Heart right ventricle (tissue), 16 donors: ENCODE data around the gene ANKRD16. TPM values are rescaled to one million over a fixed set of nuclear protein-coding genes. Genes with fewer than 3 reads are reported as not detected.
A peak's percentile ranks its signal among the peaks of the same experiment; 100 is the strongest.

Experiments used
- ATAC-seq, 8 donors: fragments of 200-7000 bp; cut with Tn5 transposase; one replicate each; pipeline ENCODE4 v1.9.1; 2020; ENCODE audit warnings: mild to moderate bottlenecking in 8 of 8, moderate library complexity in 8 of 8, moderate number of reproducible peaks in 1 of 8
- DNase-seq, 2 donors: peaks; one replicate each; pipeline ENCODE4 v3.0.0-alpha.2; 2020
- H3K27ac ChIP-seq, 10 donors: fragments of 200-600 bp; sonication (generic) in 2 of 10; one replicate each; pipeline versions ENCODE4 v1.5.0 to v1.8.0; 2020 to 2022; ENCODE audit warnings: mild to moderate bottlenecking in 3 of 10
- H3K27me3 ChIP-seq, 7 donors: fragments of 200-600 bp; one replicate each; pipeline ENCODE4 v1.8.0; 2021 to 2022; ENCODE audit warnings: mild to moderate bottlenecking in 2 of 7
- H3K36me3 ChIP-seq, 9 donors: fragments of 200-600 bp; sonication (generic) in 1 of 9; one replicate each; pipeline versions ENCODE4 v1.5.0 to v1.8.0; 2020 to 2022; ENCODE audit warnings: mild to moderate bottlenecking in 2 of 9
- H3K4me1 ChIP-seq, 9 donors: fragments of 200-600 bp; sonication (generic) in 1 of 9; one replicate each; pipeline versions ENCODE4 v1.5.0 to v1.8.0; 2020 to 2022; ENCODE audit warnings: mild to moderate bottlenecking in 4 of 9
- H3K4me3 ChIP-seq, 10 donors: fragments of 200-600 bp; sonication (generic) in 2 of 10; one replicate each; pipeline versions ENCODE4 v1.5.0 to v1.8.0; 2020 to 2022; ENCODE audit warnings: mild to moderate bottlenecking in 7 of 10, moderate library complexity in 2 of 10
- H3K9me3 ChIP-seq, 11 donors: fragments of 200-600 bp in 10 of 11; sonication (generic) in 2 of 11; one replicate each; pipeline versions ENCODE4 v1.5.0 to v1.8.0; 2013 to 2022; ENCODE audit warnings: mild to moderate bottlenecking in 2 of 11, control low read depth in 1 of 11, moderate library complexity in 1 of 11
- WGBS, 2 donors: extraction: QIAGEN DNeasy Blood & Tissue Kit; methylation state at CpG; one replicate each; pipeline ENCODE4 v1.1.7; 2013; ENCODE audit warnings: inconsistent platforms in 1 of 2; 5-methylcytosine and 5-hydroxymethylcytosine counted together
- intact Hi-C, 10 donors: fragments of 100-400 bp; cut with DNase I; formaldehyde crosslinking; loops; one replicate each; pipeline versions ENCODE4 v1.11.1 to v1.14.2; 2022
- polyA plus RNA-seq, 2 donors: library from polyadenylated mRNA; stranded (reverse); fragments of 200-250 nt; gene quantifications; one replicate each; pipeline ENCODE4 v1.2.3, GENCODE V29; 2013
- total RNA-seq, 10 donors: library from RNA; stranded (reverse); fragmentation: NEBNext Ultra II Directional in 3 of 10; extraction: Animal tissue kit (Norgen Biotek cat#: 25700) in 3 of 10; gene quantifications; one replicate each; pipeline versions ENCODE4 v1.2.1 to v1.2.4, GENCODE V29; 2021 to 2023
- TF ChIP-seq, protein P1 (sequence below), 9 donors: fragments of 200-600 bp; sonication (generic) in 2 of 9; IDR thresholded peaks; one replicate each; pipeline versions ENCODE4 v1.5.0 to v1.8.0; 2021 to 2022; ENCODE audit warnings: antibody characterized with exemption in 9 of 9, mild to moderate bottlenecking in 5 of 9, moderate library complexity in 1 of 9
- donor health status: Arrhythmogenic right ventricular cardiomyopathy.
- donor health status: ischemic (EF 13 %, LVEDD 7.1; RV severe dilation, severe dysfunction).
- donor health status: healthy with polysubstance abuse.
- donor health status: DM: no; HTN: yes; CAD: no.
- donor health status: DM: no; HTN: no; CAD: no.
- donor health status: ischemic (EF 25% LVEDD 6.9; RV normal size, moderate dysfunction).
- donor health status: ischemic (EF 25% LVEDD 5.7; RV mildly dilated, moderate dysfunction).
- donor health status: healthy.
- donor health status: DM: yes; HTN: yes; CAD: no.
- donor health status: Ischemic cardiomyopathy.
- donor health status: ischemic (EF 35%, LVEDD 5.7; RV mildly dilated, moderate dysfunction).
- donor health status: nonischemic (EF 11% LVEDD 7.7; RV severe dilation, severe dysfunction).
- donor health status: DM: yes; HTN: yes; CAD: no.
- donor health status: PGD.
- donor health status: ischemic (EF 29% LVEDD 5.4; RV normal size, mild dysfunction).
- donor health status: nonischemic (EF 23%, LVEDD 6.1; RV moderate dilation, normal function).

The ANKRD16 gene
- total and polyA plus RNA-seq, 12 donors = 2.2 to 3.9 (median 3.4) TPM

GRCh38 chr10:5905854-5906507, 16.3 kb upstream of the ANKRD16 start:
- H3K27ac ChIP-seq = peak overlapping the region in 6 of 10 donors; percentile 5 to 55 (median 34)
- peak overlapping the region in 1 of 10 donors; percentile 2 for H3K4me3 ChIP-seq
- H3K9me3 ChIP-seq = no peaks in the 10 kb centered on the region
- WGBS, 2 donors = 57 to 67% methylated on average over 13 of the region's 13 CpGs
- ATAC-seq (peak; percentile 78 to 93 (median 82)), DNase-seq (peak; percentile 35 to 58)
- H3K36me3 ChIP-seq = peaks cover 0 to 73% (median 40%) of the 10 kb centered on the region in 9 donors
- peaks cover 3 to 39% (median 23%) of the 10 kb centered on the region in 9 donors for H3K4me1 ChIP-seq
- no peaks in the 10 kb centered on the region for H3K27me3 ChIP-seq
- TF ChIP-seq, protein P1, sequence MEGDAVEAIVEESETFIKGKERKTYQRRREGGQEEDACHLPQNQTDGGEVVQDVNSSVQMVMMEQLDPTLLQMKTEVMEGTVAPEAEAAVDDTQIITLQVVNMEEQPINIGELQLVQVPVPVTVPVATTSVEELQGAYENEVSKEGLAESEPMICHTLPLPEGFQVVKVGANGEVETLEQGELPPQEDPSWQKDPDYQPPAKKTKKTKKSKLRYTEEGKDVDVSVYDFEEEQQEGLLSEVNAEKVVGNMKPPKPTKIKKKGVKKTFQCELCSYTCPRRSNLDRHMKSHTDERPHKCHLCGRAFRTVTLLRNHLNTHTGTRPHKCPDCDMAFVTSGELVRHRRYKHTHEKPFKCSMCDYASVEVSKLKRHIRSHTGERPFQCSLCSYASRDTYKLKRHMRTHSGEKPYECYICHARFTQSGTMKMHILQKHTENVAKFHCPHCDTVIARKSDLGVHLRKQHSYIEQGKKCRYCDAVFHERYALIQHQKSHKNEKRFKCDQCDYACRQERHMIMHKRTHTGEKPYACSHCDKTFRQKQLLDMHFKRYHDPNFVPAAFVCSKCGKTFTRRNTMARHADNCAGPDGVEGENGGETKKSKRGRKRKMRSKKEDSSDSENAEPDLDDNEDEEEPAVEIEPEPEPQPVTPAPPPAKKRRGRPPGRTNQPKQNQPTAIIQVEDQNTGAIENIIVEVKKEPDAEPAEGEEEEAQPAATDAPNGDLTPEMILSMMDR (IDR thresholded peaks at IDR 0.05) = peak in 4 of 9 donors; percentile 11 to 40 (median 24)
- intact Hi-C loops = loop anchor here in 1 of 10 donors (10.0 kb wide), 1 partner anchor 69 kb away; the partner anchor contains the start of gene IL15RA

DNA sequence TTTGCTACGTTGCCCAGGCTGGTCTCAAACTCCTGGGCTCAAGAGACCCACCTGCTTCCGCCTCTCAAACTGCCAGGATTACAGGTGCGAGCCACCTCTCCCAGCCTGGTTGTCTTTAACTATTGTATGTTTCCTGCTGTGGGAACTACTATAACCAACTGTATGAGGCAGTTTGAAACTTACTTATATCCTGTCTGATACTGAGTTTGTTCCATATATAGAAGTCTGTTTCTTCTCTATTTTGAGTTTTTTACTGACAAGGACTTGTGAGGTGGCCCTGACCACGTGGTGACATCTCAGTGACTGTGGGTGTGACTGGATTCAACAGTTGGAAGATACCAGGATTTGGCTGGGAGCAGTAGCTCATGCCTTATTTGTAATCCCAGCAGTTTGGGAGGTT, 14.5 kb upstream of the ANKRD16 start:
- 56 to 64% methylated on average over 4 of the region's 4 CpGs for WGBS, 2 donors
- intact Hi-C loops = loop anchor here in 1 of 10 donors (10.0 kb wide), 1 partner anchor 71 kb away; the partner anchor contains the start of gene IL15RA
- Histone ChIP-seq H3K4me1 (peaks cover 3 to 31% (median 20%) of the 10 kb centered on the region in 9 donors), H3K36me3 (peaks cover 0 to 55% (median 23%) of the 10 kb centered on the region in 9 donors), H3K27me3 (no peaks in the 10 kb centered on the region), H3K27ac (peak overlapping the region in 5 of 10 donors; percentile 5 to 36 (median 19)), H3K4me3 (no peak overlapping the region), H3K9me3 (no peaks in the 10 kb centered on the region)
- TF ChIP-seq, protein P1 (IDR thresholded peaks at IDR 0.05) = no peak
- DNase-seq = no peak
- peak in 6 of 8 donors; percentile 13 to 74 (median 59) for ATAC-seq

- 79 to 91% methylated on average over 6 of the region's 6 CpGs for WGBS, 2 donors
- intact Hi-C loops = loop anchor here in 1 of 10 donors (10.0 kb wide), 1 partner anchor 71 kb away; the partner anchor contains the start of gene IL15RA
- DNase-seq (no peak), ATAC-seq (no peak)
- peaks cover 0 to 51% (median 16%) of the 10 kb centered on the region in 9 donors for H3K36me3 ChIP-seq
- no peak overlapping the region for H3K4me3 ChIP-seq
- peak overlapping the region in 1 of 10 donors; percentile 19 for H3K27ac ChIP-seq
- TF ChIP-seq, protein P1 (IDR thresholded peaks at IDR 0.05) = no peak
- no peaks in the 10 kb centered on the region for H3K27me3 ChIP-seq
- peaks cover 3 to 31% (median 20%) of the 10 kb centered on the region in 9 donors for H3K4me1 ChIP-seq
- H3K9me3 ChIP-seq = peaks cover 0 to 1% (median 0%) of the 10 kb centered on the region in 11 donors
Measured at GRCh38 chr10:5903563-5903962, 13.9 kb upstream of the ANKRD16 start.

DNA sequence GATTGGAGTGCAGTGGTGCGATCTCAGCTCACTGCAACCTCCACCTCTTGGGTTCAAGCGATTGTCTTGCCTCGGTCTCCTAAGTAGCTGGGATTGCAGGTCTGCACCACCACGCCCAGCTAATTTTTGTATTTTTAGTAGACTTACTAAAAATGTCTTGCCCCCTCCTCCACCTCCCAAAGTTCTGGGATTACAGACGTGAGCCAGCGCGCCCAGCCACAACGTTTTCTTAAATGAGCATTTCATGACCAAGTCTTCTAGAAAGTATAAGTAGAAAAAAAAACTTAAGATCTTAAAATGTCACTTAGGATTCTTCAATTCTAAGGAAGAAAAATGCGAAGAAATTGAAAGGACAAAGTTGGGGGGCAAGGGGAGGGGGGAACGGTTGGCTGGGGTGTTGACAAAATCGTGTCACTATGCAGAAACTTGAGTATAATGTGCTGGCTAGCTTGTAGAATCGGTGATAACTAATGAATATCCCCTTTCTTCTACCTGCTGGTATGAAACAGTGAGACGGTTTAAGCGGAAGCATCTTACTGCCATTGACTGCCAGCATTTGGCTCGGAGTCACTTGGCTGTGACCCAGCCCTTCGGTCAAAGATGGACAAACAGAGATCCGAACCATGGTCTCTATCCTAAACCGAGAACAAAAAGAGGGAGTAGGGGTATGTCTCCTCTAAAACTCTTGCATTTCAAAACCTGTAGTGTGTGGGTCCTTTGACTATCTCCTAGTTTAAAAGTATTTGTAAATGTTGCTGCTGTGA, 13.0 kb upstream of the ANKRD16 start:
- Histone ChIP-seq H3K4me3 (no peak overlapping the region), H3K27me3 (no peaks in the 10 kb centered on the region), H3K4me1 (peaks cover 3 to 32% (median 20%) of the 10 kb centered on the region in 9 donors), H3K9me3 (peaks cover 0 to 10% (median 3%) of the 10 kb centered on the region in 11 donors), H3K36me3 (peaks cover 0 to 51% (median 13%) of the 10 kb centered on the region in 9 donors), H3K27ac (no peak overlapping the region)
- TF ChIP-seq, protein P1 (IDR thresholded peaks at IDR 0.05) = no peak
- ATAC-seq = peak in 2 of 8 donors; percentile 22 to 37
- intact Hi-C loops = loop anchor here in 1 of 10 donors (10.0 kb wide), 1 partner anchor 72 kb away; the partner anchor contains the start of gene IL15RA
- WGBS, 2 donors = 66 to 79% methylated on average over 18 of the region's 18 CpGs
- no peak for DNase-seq
